NT2/D1 (cell line): ENCODE results near the gene LHX3.

Source experiments
- YY1 ChIP-seq: IDR thresholded peaks from 2 replicates; pipeline ENCODE4 v1.6.1; 2011; ENCODE audit not compliant: insufficient read length, insufficient read depth
- ZNF274 ChIP-seq: IDR thresholded peaks from 2 replicates; pipeline ENCODE4 v1.6.1; 2011; ENCODE audit warnings: mild to moderate bottlenecking, low read depth, low read length

DNA sequence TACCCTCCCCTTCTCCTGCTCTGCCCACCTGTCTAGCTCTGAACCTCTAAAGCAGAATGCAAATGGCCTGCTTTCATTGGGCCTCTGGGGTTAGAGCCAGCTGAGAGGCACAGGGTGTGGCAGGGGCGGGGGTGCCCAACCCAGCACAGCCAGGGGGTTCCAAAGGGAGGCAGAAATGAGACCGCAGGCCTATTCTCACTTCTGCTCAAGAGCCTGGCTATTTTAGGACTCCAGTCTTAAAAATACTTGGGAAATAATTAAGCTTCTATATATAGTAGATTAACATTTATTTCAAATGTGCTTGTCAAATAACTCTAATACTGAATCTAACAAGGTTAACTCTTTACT is 35.0 kb upstream of the LHX3 start:
- no peak for TF ChIP-seq ZNF274
- TF ChIP-seq YY1 = no peak
